Liver (tissue), 9 donors: ENCODE measurements around the gene ZNF594. TPM values are rescaled to one million over a fixed set of nuclear protein-coding genes. Genes with fewer than 3 reads are reported as not detected.
"Not testable (repeated sequence)": the region's sequence is repeated elsewhere in the genome, so short reads cannot be mapped to it uniquely, and the experiment has no call there.

Source experiments
- DNase-seq: peaks from one replicate; pipeline ENCODE4 v3.0.0-alpha.2; 2017; ENCODE audit warnings: low spot score
- H3K27ac ChIP-seq, 2 donors: one replicate each; pipeline ENCODE4 v1.7.0; 2013; ENCODE audit warnings: inconsistent platforms in 2 of 2, low read length in 2 of 2, control low read depth in 1 of 2, low read depth in 1 of 2, mild to moderate bottlenecking in 1 of 2
- H3K27me3 ChIP-seq, 4 donors: one replicate each; pipeline versions ENCODE4 v1.6.1 to v1.7.0; 2013; ENCODE audit warnings: low read length in 3 of 4, inconsistent platforms in 1 of 4, mild to moderate bottlenecking in 1 of 4, moderate library complexity in 1 of 4; ENCODE audit not compliant: control insufficient read depth in 4 of 4, insufficient read depth in 4 of 4
- H3K36me3 ChIP-seq, 4 donors: one replicate each; pipeline versions ENCODE4 v1.6.1 to v1.7.0; 2013; ENCODE audit warnings: low read length in 3 of 4, mild to moderate bottlenecking in 3 of 4, low read depth in 1 of 4, moderate library complexity in 1 of 4; ENCODE audit not compliant: control insufficient read depth in 4 of 4, insufficient read depth in 3 of 4
- H3K4me1 ChIP-seq, 4 donors: one replicate each; pipeline versions ENCODE4 v1.6.1 to v1.7.0; 2013; ENCODE audit warnings: low read length in 3 of 4, mild to moderate bottlenecking in 3 of 4, moderate library complexity in 1 of 4; ENCODE audit not compliant: control insufficient read depth in 4 of 4, insufficient read depth in 4 of 4
- H3K4me3 ChIP-seq, 3 donors: one replicate each; pipeline versions ENCODE4 v1.6.1 to v1.7.0; 2013; ENCODE audit warnings: low read length in 3 of 3, control low read depth in 1 of 3, low read depth in 1 of 3, mild to moderate bottlenecking in 1 of 3
- H3K9ac ChIP-seq, 2 donors: one replicate each; pipeline ENCODE4 v1.7.0; 2013; ENCODE audit warnings: low read length in 2 of 2, mild to moderate bottlenecking in 2 of 2, moderate library complexity in 2 of 2, control low read depth in 1 of 2, low read depth in 1 of 2
- H3K9me3 ChIP-seq, 4 donors: one replicate each; pipeline versions ENCODE4 v1.6.1 to v1.7.0; 2013; ENCODE audit warnings: low read length in 3 of 4; ENCODE audit not compliant: control insufficient read depth in 4 of 4
- ATF3 ChIP-seq: IDR thresholded peaks from 2 replicates; pipeline ENCODE4 v1.6.1; 2016; ENCODE audit warnings: antibody characterized with exemption
- FOXA2 ChIP-seq: IDR thresholded peaks from 2 replicates; pipeline ENCODE4 v1.6.1; 2016; ENCODE audit warnings: antibody characterized with exemption
- GABPA ChIP-seq, 2 donors: IDR thresholded peaks in 1 of 2; conservative IDR thresholded peaks in 1 of 2; 2 replicates each; pipeline ENCODE4 v1.6.1; 2016; ENCODE audit warnings: antibody characterized with exemption in 2 of 2, mild to moderate bottlenecking in 1 of 2, moderate library complexity in 1 of 2
- JUND ChIP-seq, 2 donors: IDR thresholded peaks; 2 replicates each; pipeline ENCODE4 v1.6.1; 2016; ENCODE audit warnings: antibody characterized with exemption in 2 of 2
- RXRA ChIP-seq, 2 donors: IDR thresholded peaks; 2 replicates each; pipeline ENCODE4 v1.6.1; 2017 to 2018; ENCODE audit warnings: antibody characterized with exemption in 2 of 2, mild to moderate bottlenecking in 1 of 2
- TAF1 ChIP-seq: conservative IDR thresholded peaks from 2 replicates; pipeline ENCODE4 v1.6.1; 2016; ENCODE audit warnings: antibody characterized with exemption, mild to moderate bottlenecking
- YY1 ChIP-seq: IDR thresholded peaks from 2 replicates; pipeline ENCODE4 v1.6.1; 2016; ENCODE audit warnings: antibody characterized with exemption, mild to moderate bottlenecking
- ZBTB33 ChIP-seq: IDR thresholded peaks from 2 replicates; pipeline ENCODE4 v1.6.1; 2016; ENCODE audit warnings: antibody characterized with exemption
- WGBS: extraction: QIAGEN DNeasy Blood & Tissue Kit; methylation state at CpG from one replicate; pipeline ENCODE4 v1.1.7; 2013; 5-methylcytosine and 5-hydroxymethylcytosine counted together
- polyA plus RNA-seq, 2 donors: library from polyadenylated mRNA; stranded (reverse) in 1 of 2; unstranded in 1 of 2; fragments of 200-250 nt in 1 of 2; fragments of >200 nt in 1 of 2; fragmentation: Nextera tagmentation in 1 of 2; extraction: Ambion mirVana in 1 of 2; gene quantifications; one replicate each; pipeline versions ENCODE4 v1.2.1 to v1.2.3, GENCODE V29; 2013 to 2015
- total RNA-seq, 2 donors: library from RNA; depleted of rRNA; stranded (reverse); fragments of >200 nt; gene quantifications; one replicate each; pipeline ENCODE4 v1.2.3, GENCODE V29; 2014
- TF ChIP-seq, protein P1 (sequence below): fragments of 150-350 bp; IDR thresholded peaks from 2 replicates; pipeline ENCODE4 v1.5.1; 2017; ENCODE audit warnings: improper control_type of control experiment, low read depth, low read length; ENCODE audit not compliant: missing input control
- TF ChIP-seq, protein P2 (sequence below): IDR thresholded peaks from 2 replicates; pipeline ENCODE4 v1.6.1; 2016; ENCODE audit warnings: antibody characterized with exemption
- donor health status: healthy.
- donor health status: healthy.
- donor health status: healthy.
- donor health status: healthy.
- donor health status: healthy.

ZNF594 gene
- total and polyA plus RNA-seq, 4 donors: 0.76 to 7.4 (median 4.1) TPM

DNA sequence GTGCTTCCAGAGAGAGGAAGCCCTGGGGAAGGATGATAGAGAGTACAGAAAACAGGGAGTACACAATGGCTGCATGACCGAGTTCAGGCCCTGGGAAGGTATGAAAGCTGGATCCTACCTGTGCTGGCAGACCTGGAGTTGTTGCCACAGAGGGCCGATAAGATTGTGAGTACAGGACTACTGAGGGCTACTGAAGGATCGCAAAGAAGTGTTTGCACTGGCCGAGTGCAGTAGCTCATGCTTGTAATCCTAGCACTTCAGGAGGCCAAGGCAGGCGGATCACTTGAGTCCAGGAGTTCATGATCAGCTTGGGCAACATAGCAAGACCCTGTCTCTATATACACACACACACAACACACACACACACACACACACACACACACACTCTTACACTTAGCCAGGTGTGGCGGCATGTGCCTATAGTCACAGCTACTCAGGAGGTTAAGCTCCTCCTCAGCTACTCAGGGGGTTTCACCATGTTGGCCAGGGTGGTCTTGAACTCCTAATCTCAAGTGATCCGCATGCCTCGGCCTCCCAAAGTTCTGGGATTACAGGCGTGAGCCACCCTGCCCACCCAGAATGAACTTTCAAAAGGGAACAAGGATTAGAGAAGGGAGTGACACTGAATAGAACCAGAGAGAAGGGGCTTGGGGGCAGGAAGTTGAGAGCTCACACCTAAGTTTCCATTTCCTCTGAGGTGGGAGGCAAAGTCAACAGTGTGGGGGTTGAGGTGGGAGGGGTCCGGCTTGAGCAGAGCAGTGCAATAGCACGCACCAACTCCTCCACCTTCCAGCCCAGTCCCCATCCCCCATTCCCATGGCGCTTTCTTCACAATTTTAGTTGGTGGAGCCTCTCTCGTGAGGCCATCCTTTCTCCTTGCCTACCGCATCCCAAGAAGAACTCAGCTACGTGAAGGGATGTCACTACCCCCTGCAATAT lies 35.5 kb upstream of the ZNF594 start:
- Histone ChIP-seq H3K27me3 (no peaks in the 10 kb centered on the region), H3K9ac (no peak overlapping the region), H3K27ac (peak overlapping the region in 1 of 2 donors; percentile 31), H3K4me1 (peaks cover 0 to 3% (median 0%) of the 10 kb centered on the region in 4 donors), H3K4me3 (no peak overlapping the region), H3K9me3 (peaks cover 0 to 3% (median under 1%) of the 10 kb centered on the region in 4 donors), H3K36me3 (peaks cover 0 to 3% (median under 1%) of the 10 kb centered on the region in 4 donors)
- WGBS: 83% methylated on average over 15 of the region's 15 CpGs
- no peak for DNase-seq
- TF ChIP-seq FOXA2 (no peak), JUND (IDR thresholded peaks at IDR 0.05) (no peak), ATF3 (no peak), ZBTB33 (no peak)

DNA sequence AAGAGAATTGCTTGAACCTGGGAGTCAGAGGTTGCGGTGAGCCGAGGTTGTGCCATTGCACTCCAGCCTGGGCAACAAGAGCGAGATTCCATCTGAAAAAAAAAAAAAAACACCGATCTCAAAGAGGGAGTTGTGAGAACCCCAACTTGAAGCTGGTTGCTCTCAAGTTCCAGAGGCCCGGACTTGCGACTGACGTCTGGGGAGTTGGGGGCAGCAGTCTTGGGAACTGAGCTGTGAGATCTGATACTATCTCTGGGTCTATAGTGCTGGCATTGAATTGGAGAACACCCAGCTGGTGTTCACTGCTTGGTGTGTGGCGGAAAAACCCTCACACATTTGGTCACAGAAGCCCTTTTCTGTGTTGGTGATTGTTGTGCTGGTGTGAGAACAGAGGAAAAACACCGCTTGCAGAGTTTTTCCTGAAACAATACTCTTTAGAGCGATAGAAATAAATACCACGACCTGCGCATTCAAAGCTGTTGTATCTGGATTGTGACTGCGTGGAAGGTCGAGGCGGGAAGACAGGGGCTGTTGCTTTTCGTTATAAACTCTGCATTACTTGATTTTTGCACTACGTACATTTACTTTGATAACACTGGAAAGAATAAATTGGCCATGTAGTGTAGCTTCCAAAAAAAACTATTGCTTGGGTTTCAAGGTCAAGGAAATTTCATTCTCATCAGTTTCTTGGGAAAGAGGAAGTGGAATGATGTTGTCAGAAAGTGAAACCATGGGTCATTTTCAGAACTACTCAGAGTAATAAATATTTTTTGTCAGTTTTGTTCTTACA lies 34.2 kb upstream of the ZNF594 start:
- H3K9me3 ChIP-seq: no peaks in the 10 kb centered on the region
- no peak for DNase-seq
- peaks cover 0 to 3% (median 0%) of the 10 kb centered on the region in 4 donors for H3K4me1 ChIP-seq
- peak in 1 of 2 donors; percentile 9 for TF ChIP-seq RXRA (IDR thresholded peaks at IDR 0.05)
- no peak for TF ChIP-seq GABPA (IDR thresholded peaks at IDR 0.05 in 1 of 2, conservative IDR thresholded peaks at IDR 0.05 in 1 of 2)
- no peak for TF ChIP-seq TAF1
- TF ChIP-seq ATF3: no peak
- TF ChIP-seq, protein P1, sequence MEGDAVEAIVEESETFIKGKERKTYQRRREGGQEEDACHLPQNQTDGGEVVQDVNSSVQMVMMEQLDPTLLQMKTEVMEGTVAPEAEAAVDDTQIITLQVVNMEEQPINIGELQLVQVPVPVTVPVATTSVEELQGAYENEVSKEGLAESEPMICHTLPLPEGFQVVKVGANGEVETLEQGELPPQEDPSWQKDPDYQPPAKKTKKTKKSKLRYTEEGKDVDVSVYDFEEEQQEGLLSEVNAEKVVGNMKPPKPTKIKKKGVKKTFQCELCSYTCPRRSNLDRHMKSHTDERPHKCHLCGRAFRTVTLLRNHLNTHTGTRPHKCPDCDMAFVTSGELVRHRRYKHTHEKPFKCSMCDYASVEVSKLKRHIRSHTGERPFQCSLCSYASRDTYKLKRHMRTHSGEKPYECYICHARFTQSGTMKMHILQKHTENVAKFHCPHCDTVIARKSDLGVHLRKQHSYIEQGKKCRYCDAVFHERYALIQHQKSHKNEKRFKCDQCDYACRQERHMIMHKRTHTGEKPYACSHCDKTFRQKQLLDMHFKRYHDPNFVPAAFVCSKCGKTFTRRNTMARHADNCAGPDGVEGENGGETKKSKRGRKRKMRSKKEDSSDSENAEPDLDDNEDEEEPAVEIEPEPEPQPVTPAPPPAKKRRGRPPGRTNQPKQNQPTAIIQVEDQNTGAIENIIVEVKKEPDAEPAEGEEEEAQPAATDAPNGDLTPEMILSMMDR: no peak
- no peak for TF ChIP-seq YY1
- TF ChIP-seq, protein P2, sequence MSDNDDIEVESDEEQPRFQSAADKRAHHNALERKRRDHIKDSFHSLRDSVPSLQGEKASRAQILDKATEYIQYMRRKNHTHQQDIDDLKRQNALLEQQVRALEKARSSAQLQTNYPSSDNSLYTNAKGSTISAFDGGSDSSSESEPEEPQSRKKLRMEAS: no peak
- H3K27me3 ChIP-seq: no peaks in the 10 kb centered on the region
- 80% methylated on average over 17 of the region's 17 CpGs for WGBS
- H3K27ac ChIP-seq: peak overlapping the region in 1 of 2 donors; percentile 4
- peak overlapping the region in 1 of 2 donors; percentile 6 for H3K9ac ChIP-seq
- peaks cover 0 to 3% (median under 1%) of the 10 kb centered on the region in 4 donors for H3K36me3 ChIP-seq
- no peak overlapping the region for H3K4me3 ChIP-seq

GRCh38 chr17:5221912-5222311 lies 30.2 kb upstream of the ZNF594 start:
- WGBS: 94% methylated on average over 12 of the region's 12 CpGs
- not testable (repeated sequence) for H3K4me1 ChIP-seq, H3K9ac ChIP-seq, H3K4me3 ChIP-seq, H3K9me3 ChIP-seq, H3K27me3 ChIP-seq, DNase-seq, H3K36me3 ChIP-seq
- H3K27ac ChIP-seq: peak overlapping the region in 1 of 2 donors; percentile 69
